Hepatocyte (in vitro differentiated cells): Measurements from ENCODE around the gene EIF4H. TPM values are rescaled to one million over a fixed set of nuclear protein-coding genes. Genes with fewer than 3 reads are reported as not detected.
"Not testable (repeated sequence)": the region's sequence is repeated elsewhere in the genome, so short reads cannot be mapped to it uniquely, and the experiment has no call there.

Source experiments
- DNase-seq: peaks from one replicate; pipeline ENCODE4 v3.0.0-alpha.2; 2016; ENCODE audit warnings: low spot score
- H2AFZ ChIP-seq: fragments of 200-600 bp; sonication (generic); 2 replicates; pipeline ENCODE4 v1.6.0; 2016; ENCODE audit warnings: antibody characterized with exemption, mild to moderate bottlenecking
- H3K27ac ChIP-seq: fragments of 200-600 bp; sonication (generic); 2 replicates; pipeline ENCODE4 v1.5.1; 2016; ENCODE audit warnings: mild to moderate bottlenecking
- H3K27me3 ChIP-seq: fragments of 200-600 bp; sonication (generic); 2 replicates; pipeline ENCODE4 v1.6.1; 2016
- H3K36me3 ChIP-seq: fragments of 200-600 bp; sonication (generic); replicated peaks from 2 replicates; pipeline ENCODE4 v1.5.1; 2016; ENCODE audit warnings: low read depth; ENCODE audit not compliant: insufficient read depth
- H3K4me1 ChIP-seq: fragments of 200-600 bp; sonication (generic); 2 replicates; pipeline ENCODE4 v1.5.1; 2016; ENCODE audit warnings: mild to moderate bottlenecking, moderate library complexity; ENCODE audit not compliant: insufficient read depth
- H3K4me2 ChIP-seq: fragments of 200-600 bp; sonication (generic); 2 replicates; pipeline ENCODE4 v1.6.0; 2016
- H3K4me3 ChIP-seq: fragments of 200-600 bp; sonication (generic); 2 replicates; pipeline ENCODE4 v1.5.1; 2016; ENCODE audit warnings: mild to moderate bottlenecking
- H3K79me2 ChIP-seq: fragments of 200-600 bp; sonication (generic); 2 replicates; pipeline ENCODE4 v1.6.0; 2017; ENCODE audit warnings: mild to moderate bottlenecking
- H3K9me2 ChIP-seq: fragments of 200-600 bp; sonication (generic); replicated peaks from 2 replicates; pipeline ENCODE4 v1.6.0; 2017; ENCODE audit warnings: mild to moderate bottlenecking; ENCODE audit not compliant: insufficient read depth
- H3K9me3 ChIP-seq: fragments of 200-600 bp; sonication (generic); 2 replicates; pipeline ENCODE4 v1.5.1; 2016; ENCODE audit warnings: low read depth, mild to moderate bottlenecking
- H4K20me1 ChIP-seq: fragments of 200-600 bp; sonication (generic); 2 replicates; pipeline ENCODE4 v1.6.0; 2016; ENCODE audit warnings: mild to moderate bottlenecking; ENCODE audit not compliant: insufficient read depth, poor library complexity, severe bottlenecking
- EZH2 ChIP-seq: fragments of 200-600 bp; sonication (generic); IDR thresholded peaks from 2 replicates; pipeline ENCODE4 v1.6.1; 2016; ENCODE audit warnings: antibody characterized with exemption, mild to moderate bottlenecking, borderline replicate concordance
- EZH2phosphoT487 ChIP-seq: fragments of 200-600 bp; sonication (generic); IDR thresholded peaks from one replicate; pipeline ENCODE4 v1.6.1; 2018; ENCODE audit warnings: antibody characterized with exemption, mild to moderate bottlenecking, low read depth, moderate library complexity; ENCODE audit not compliant: unreplicated experiment, severe bottlenecking
- WGBS: methylation state at CpG from one replicate; pipeline ENCODE4 v1.1.6; 2016; ENCODE audit warnings: low lambda C conversion rate; ENCODE audit errors: missing lambda C conversion rate; 5-methylcytosine and 5-hydroxymethylcytosine counted together
- polyA plus RNA-seq: library from polyadenylated mRNA; unstranded; fragments of >200 nt; fragmentation: Nextera tagmentation; extraction: Ambion mirVana; gene quantifications from 2 replicates; pipeline ENCODE4 v1.2.1, GENCODE V29; 2016
- total RNA-seq: library from RNA; depleted of rRNA; stranded (reverse); fragments of >200 nt; gene quantifications from 2 replicates; pipeline ENCODE4 v1.2.3, GENCODE V29; 2014
- TF ChIP-seq, protein P1 (sequence below): fragments of 200-600 bp; sonication (generic); IDR thresholded peaks from 2 replicates; pipeline ENCODE4 v1.5.1; 2016; ENCODE audit warnings: antibody characterized with exemption, mild to moderate bottlenecking; ENCODE audit not compliant: poor library complexity

EIF4H gene
- total and polyA plus RNA-seq, 2 experiments from 2014 or later: 178 to 217 TPM

DNA sequence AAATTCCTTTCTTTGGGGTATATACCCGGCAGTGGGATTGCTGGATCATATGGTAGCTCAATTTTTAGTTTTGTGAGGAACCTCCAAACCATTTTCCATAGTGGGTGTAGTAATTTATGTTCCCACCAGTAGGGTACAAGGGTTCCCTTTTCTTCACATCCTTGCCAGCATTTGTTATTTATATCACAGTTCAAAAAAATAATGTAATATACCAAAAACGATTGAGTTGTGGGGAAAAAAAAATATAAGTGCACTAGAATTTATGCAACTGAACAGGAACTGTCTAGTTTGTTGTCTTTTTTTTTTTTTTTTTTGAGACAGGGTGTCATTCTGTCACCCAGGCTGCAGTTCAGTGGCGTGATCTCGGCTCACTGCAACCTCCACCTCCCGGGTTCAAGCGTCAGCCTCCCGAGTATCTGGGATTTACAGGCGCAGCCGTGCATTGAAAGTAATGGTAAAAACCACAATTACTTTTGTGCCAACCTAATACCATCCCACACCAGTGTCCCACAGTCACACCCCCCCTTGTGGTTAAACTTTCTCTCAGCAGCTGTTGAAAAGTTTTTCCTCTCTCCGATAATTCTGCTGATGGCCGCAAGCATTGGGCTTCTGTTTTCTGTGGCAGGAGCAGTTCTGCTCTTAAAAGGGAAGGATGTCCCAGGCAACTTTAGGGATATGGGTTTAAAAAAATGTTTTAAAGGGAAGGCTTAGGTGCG, 28.8 kb downstream of the EIF4H start:
- Histone ChIP-seq H2AFZ (no peak overlapping the region), H4K20me1 (no peaks in the 10 kb centered on the region), H3K9me3 (no peaks in the 10 kb centered on the region), H3K79me2 (no peaks in the 10 kb centered on the region), H3K36me3 (no peaks in the 10 kb centered on the region), H3K4me3 (no peak overlapping the region), H3K9me2 (no peaks in the 10 kb centered on the region), H3K4me1 (no peaks in the 10 kb centered on the region), H3K4me2 (no peak overlapping the region), H3K27me3 (no peaks in the 10 kb centered on the region), H3K27ac (no peak overlapping the region)
- 73% methylated on average over 12 of the region's 12 CpGs for WGBS
- TF ChIP-seq, protein P1, sequence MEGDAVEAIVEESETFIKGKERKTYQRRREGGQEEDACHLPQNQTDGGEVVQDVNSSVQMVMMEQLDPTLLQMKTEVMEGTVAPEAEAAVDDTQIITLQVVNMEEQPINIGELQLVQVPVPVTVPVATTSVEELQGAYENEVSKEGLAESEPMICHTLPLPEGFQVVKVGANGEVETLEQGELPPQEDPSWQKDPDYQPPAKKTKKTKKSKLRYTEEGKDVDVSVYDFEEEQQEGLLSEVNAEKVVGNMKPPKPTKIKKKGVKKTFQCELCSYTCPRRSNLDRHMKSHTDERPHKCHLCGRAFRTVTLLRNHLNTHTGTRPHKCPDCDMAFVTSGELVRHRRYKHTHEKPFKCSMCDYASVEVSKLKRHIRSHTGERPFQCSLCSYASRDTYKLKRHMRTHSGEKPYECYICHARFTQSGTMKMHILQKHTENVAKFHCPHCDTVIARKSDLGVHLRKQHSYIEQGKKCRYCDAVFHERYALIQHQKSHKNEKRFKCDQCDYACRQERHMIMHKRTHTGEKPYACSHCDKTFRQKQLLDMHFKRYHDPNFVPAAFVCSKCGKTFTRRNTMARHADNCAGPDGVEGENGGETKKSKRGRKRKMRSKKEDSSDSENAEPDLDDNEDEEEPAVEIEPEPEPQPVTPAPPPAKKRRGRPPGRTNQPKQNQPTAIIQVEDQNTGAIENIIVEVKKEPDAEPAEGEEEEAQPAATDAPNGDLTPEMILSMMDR: peak; percentile 45
- TF ChIP-seq EZH2phosphoT487: no peak
- peak; percentile 56 for DNase-seq

DNA sequence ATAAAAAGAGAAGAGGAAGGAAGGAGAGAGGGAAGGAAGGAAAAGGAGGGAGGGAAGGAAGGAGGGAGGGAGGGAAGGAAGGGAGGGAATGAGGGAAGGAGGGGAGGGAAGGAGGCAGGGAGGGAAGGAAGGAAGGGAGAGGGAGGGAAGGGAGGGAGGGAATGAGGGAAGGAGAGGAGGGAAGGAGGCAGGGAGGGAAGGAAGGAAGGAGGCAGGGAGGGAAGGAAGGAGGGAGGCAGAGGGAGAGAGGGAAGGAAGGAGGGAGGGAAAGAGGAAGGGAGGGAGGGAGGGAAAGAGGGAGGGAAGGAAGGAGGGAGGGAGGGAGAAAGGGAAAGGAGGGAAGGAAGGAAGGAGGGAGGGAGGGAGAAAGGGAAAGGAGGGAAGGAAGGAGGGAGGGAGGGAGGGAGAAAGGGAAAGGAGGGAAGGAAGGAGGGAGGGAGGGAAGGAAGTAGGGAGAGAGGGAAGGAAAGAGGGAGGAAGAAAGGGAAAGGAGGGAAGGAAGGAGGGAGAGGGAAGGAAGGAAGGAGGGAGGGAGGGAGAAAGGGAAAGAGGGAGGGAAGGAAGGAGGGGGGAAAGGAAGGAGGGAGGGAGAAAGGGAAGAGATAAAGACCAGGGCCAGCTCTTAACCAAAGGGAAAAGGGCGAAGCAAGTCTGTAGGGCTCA, 29.9 kb downstream of the EIF4H start:
- TF ChIP-seq EZH2 (no peak), EZH2phosphoT487 (no peak)
- TF ChIP-seq, protein P1: no peak
- no peaks in the 10 kb centered on the region for H3K27me3 ChIP-seq
- WGBS: 88% methylated on average over 1 of the region's 1 CpG

DNA sequence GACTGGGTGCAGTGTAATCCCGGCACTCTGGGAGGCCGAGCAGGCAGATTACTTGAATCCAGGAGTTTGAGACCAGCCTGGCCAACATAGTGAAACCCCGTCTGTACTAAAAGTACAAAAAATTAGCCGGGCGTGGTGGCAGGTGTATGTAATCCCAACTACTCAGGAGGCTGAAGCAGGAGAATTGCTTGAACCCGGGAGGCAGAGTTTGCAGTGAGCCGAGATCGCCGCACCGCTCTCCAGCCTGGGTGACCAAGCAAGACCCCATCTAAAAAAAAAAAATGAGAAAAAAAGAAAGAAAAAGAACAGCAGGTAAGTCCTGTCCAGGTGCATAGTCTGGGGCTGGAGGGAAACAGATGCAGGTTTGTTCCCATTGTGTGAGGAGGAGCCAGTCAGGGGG, 31.9 kb downstream of the EIF4H start:
- not testable (repeated sequence) for H3K4me3 ChIP-seq, H3K27ac ChIP-seq, H3K36me3 ChIP-seq, H3K79me2 ChIP-seq, H3K9me3 ChIP-seq, H3K9me2 ChIP-seq, H3K27me3 ChIP-seq, DNase-seq, H4K20me1 ChIP-seq, H3K4me1 ChIP-seq, H3K4me2 ChIP-seq, H2AFZ ChIP-seq
- 91% methylated on average over 10 of the region's 10 CpGs for WGBS

More for the DNA sequence above, 29.9 kb downstream of the EIF4H start:
- Histone ChIP-seq H3K9me3 (no peaks in the 10 kb centered on the region), H3K4me2 (no peak overlapping the region), H3K27ac (no peak overlapping the region), H3K36me3 (no peaks in the 10 kb centered on the region), H3K4me3 (no peak overlapping the region), H3K79me2 (no peaks in the 10 kb centered on the region), H2AFZ (no peak overlapping the region), H3K4me1 (no peaks in the 10 kb centered on the region), H3K9me2 (no peaks in the 10 kb centered on the region), H4K20me1 (no peaks in the 10 kb centered on the region)
- DNase-seq: no peak

DNA sequence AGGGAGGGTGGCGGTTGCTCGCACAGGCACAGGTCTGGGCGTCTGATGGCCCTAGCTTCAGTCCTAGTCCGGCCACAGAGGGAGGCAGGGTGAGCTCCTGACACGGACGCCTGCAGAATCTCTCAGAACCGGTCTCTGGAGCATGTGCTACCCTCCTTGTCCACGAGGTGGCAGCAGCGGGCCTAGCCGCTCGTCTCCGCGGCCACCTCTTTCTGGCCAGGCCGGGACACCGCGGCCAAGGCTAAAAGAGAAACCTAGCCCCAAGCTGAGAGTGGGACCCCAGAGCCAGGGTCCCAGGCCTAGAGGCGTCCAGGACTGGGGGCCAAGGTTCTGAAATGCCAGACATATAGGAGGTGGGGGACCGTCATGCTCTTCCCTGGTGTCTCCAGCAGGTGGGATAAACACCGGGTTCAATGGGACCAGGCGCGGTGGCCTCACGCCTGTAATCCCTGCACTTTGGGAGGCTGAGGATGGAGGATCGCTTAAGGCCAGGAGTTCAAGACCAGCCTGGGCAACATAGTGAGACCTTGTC, 32.5 kb downstream of the EIF4H start:
- Histone ChIP-seq H3K4me2 (peak overlapping the region; percentile 75), H3K4me3 (no peak overlapping the region), H3K27me3 (no peaks in the 10 kb centered on the region), H2AFZ (peak overlapping the region; percentile 12), H3K9me2 (no peaks in the 10 kb centered on the region), H3K36me3 (no peaks in the 10 kb centered on the region), H4K20me1 (no peaks in the 10 kb centered on the region), H3K79me2 (no peaks in the 10 kb centered on the region), H3K9me3 (no peaks in the 10 kb centered on the region), H3K27ac (no peak overlapping the region), H3K4me1 (no peaks in the 10 kb centered on the region)
- no peak for TF ChIP-seq EZH2
- TF ChIP-seq, protein P1: peak; percentile 98
- DNase-seq: peak; percentile 88
- 23% methylated on average over 23 of the region's 23 CpGs for WGBS
